Lung (tissue), 12 donors: ENCODE measurements around the gene PDGFD. TPM values are rescaled to one million over a fixed set of nuclear protein-coding genes. Genes with fewer than 3 reads are reported as not detected.

Experiments used
- ATAC-seq: fragments of 200-7000 bp; cut with Tn5 transposase; one replicate; pipeline ENCODE4 v1.9.1; 2020; ENCODE audit warnings: moderate number of reproducible peaks; ENCODE audit not compliant: insufficient read depth, low FRiP score
- DNase-seq, 3 donors: peaks; one replicate each; pipeline ENCODE4 v3.0.0-alpha.2; 2013 to 2017
- H3K27ac ChIP-seq, 2 donors: one replicate each; pipeline ENCODE4 v1.5.1; 2013; ENCODE audit warnings: mild to moderate bottlenecking in 2 of 2, moderate library complexity in 2 of 2, control low read depth in 1 of 2, inconsistent platforms in 1 of 2, low read depth in 1 of 2, low read length in 1 of 2
- H3K27me3 ChIP-seq, 3 donors: one replicate each; pipeline ENCODE4 v1.5.1; 2013; ENCODE audit warnings: low read length in 2 of 3; ENCODE audit not compliant: control insufficient read depth in 3 of 3, insufficient read depth in 3 of 3
- H3K36me3 ChIP-seq, 4 donors: one replicate each; pipeline ENCODE4 v1.5.1; 2013; ENCODE audit warnings: low read length in 4 of 4, mild to moderate bottlenecking in 1 of 4, moderate library complexity in 1 of 4; ENCODE audit not compliant: control insufficient read depth in 4 of 4, insufficient read depth in 4 of 4
- H3K4me1 ChIP-seq, 5 donors: one replicate each; pipeline ENCODE4 v1.5.1; 2013; ENCODE audit warnings: low read length in 5 of 5, mild to moderate bottlenecking in 2 of 5, moderate library complexity in 1 of 5; ENCODE audit not compliant: control insufficient read depth in 5 of 5, insufficient read depth in 5 of 5
- H3K4me3 ChIP-seq: one replicate; pipeline ENCODE4 v1.5.1; 2013; ENCODE audit warnings: mild to moderate bottlenecking, control low read depth, moderate library complexity
- H3K9ac ChIP-seq, 2 donors: one replicate each; pipeline ENCODE4 v1.5.1; 2013; ENCODE audit warnings: low read length in 2 of 2, control low read depth in 1 of 2; ENCODE audit not compliant: insufficient read depth in 1 of 2
- H3K9me3 ChIP-seq, 4 donors: one replicate each; pipeline ENCODE4 v1.5.1; 2013; ENCODE audit warnings: low read length in 3 of 4, mild to moderate bottlenecking in 1 of 4, moderate library complexity in 1 of 4; ENCODE audit not compliant: control insufficient read depth in 4 of 4, insufficient read depth in 3 of 4
- CTCF ChIP-seq: IDR thresholded peaks from 2 replicates; pipeline ENCODE4 v1.5.1; 2012; ENCODE audit warnings: mild to moderate bottlenecking; ENCODE audit errors: control extremely low read depth, extremely low read depth
- WGBS, 2 donors: extraction: QIAGEN DNeasy Blood & Tissue Kit; methylation state at CpG; one replicate each; pipeline ENCODE4 v1.1.7; 2013; 5-methylcytosine and 5-hydroxymethylcytosine counted together
- polyA plus RNA-seq, 2 donors: library from polyadenylated mRNA; stranded (reverse); fragments of 200-250 nt; gene quantifications; one replicate each; pipeline ENCODE4 v1.2.1, GENCODE V29; 2013
- total RNA-seq, 2 donors: library from RNA; depleted of rRNA in 1 of 2; stranded (reverse); fragments of >200 nt in 1 of 2; gene quantifications; one replicate each; pipeline ENCODE4 v1.2.1, GENCODE V29; 2014 to 2021
- donor health status: control.
- donor health status: control.
- donor health status: Bipolar disorder and iron deficiency.
- donor health status: healthy.
- donor health status: DM: yes; HTN: yes; CAD: no.

PDGFD gene
- total and polyA plus RNA-seq, 4 donors, result 0.71 to 10.6 (median 1.4) TPM

GRCh38 chr11:103963648-103964047, 200.3 kb downstream of the PDGFD start:
- no peak for TF ChIP-seq CTCF
- Histone ChIP-seq H3K9ac (no peak overlapping the region), H3K27ac (no peak overlapping the region), H3K4me1 (no peaks in the 10 kb centered on the region), H3K9me3 (no peaks in the 10 kb centered on the region), H3K36me3 (no peaks in the 10 kb centered on the region), H3K4me3 (no peak overlapping the region), H3K27me3 (no peaks in the 10 kb centered on the region)
- no peak for ATAC-seq
- 85 to 93% methylated on average over 2 of the region's 2 CpGs for WGBS, 2 donors
- DNase-seq, result no peak

- no peaks in the 10 kb centered on the region for H3K4me1 ChIP-seq
- H3K27ac ChIP-seq, result no peak overlapping the region
- H3K4me3 ChIP-seq, result no peak overlapping the region
- ATAC-seq (no peak), DNase-seq (no peak)
- no peak overlapping the region for H3K9ac ChIP-seq
- H3K9me3 ChIP-seq, result no peaks in the 10 kb centered on the region
- no peaks in the 10 kb centered on the region for H3K27me3 ChIP-seq
- no peak for TF ChIP-seq CTCF
- no peaks in the 10 kb centered on the region for H3K36me3 ChIP-seq
Measured at GRCh38 chr11:103961010-103961409, 202.9 kb downstream of the PDGFD start.

GRCh38 chr11:103960108-103960507, 203.8 kb downstream of the PDGFD start:
- Histone ChIP-seq H3K27ac (no peak overlapping the region), H3K36me3 (no peaks in the 10 kb centered on the region), H3K27me3 (no peaks in the 10 kb centered on the region), H3K4me3 (no peak overlapping the region), H3K9ac (no peak overlapping the region), H3K9me3 (no peaks in the 10 kb centered on the region), H3K4me1 (no peaks in the 10 kb centered on the region)
- WGBS, 2 donors, result 95% methylated on average over 2 of the region's 2 CpGs
- ATAC-seq (no peak), DNase-seq (no peak)
- TF ChIP-seq CTCF, result no peak

- H3K9ac ChIP-seq, result no peak overlapping the region
- H3K9me3 ChIP-seq, result no peaks in the 10 kb centered on the region
- no peak overlapping the region for H3K4me3 ChIP-seq
- ATAC-seq (no peak), DNase-seq (no peak)
- H3K36me3 ChIP-seq, result no peaks in the 10 kb centered on the region
- no peaks in the 10 kb centered on the region for H3K4me1 ChIP-seq
- H3K27ac ChIP-seq, result no peak overlapping the region
- no peaks in the 10 kb centered on the region for H3K27me3 ChIP-seq
- no peak for TF ChIP-seq CTCF
- 74% methylated on average over 3 of the region's 3 CpGs for WGBS, 2 donors
Measured at GRCh38 chr11:103959279-103959942, 204.5 kb downstream of the PDGFD start.
